Measurements from ENCODE around the gene CRTC3. TPM values are rescaled to one million over a fixed set of nuclear protein-coding genes. Genes with fewer than 3 reads are reported as not detected.

The CRTC3 gene
- total and polyA plus RNA-seq, 2 experiments from 2014 or later: 15.1 to 24.5 TPM

GRCh38 chr15:90594301-90594738 is 64.6 kb downstream of the CRTC3 start:
- Histone ChIP-seq H3K27me3 (no peaks in the 10 kb centered on the region), H3K27ac (no peak overlapping the region), H3K4me1 (ENCODE audit: low read depth) (no peaks in the 10 kb centered on the region), H3K36me3 (no peaks in the 10 kb centered on the region), H3K9me3 (ENCODE audit: low read depth) (no peaks in the 10 kb centered on the region), H3K4me3 (no peak overlapping the region)
- no peak for TF ChIP-seq CTCF (IDR thresholded peaks at IDR 0.05; ENCODE audit: low read depth, low read length)
- DNase-seq (ENCODE audit: low read depth in 1 of 2, low spot score in 1 of 2): no peak

GRCh38 chr15:90595763-90596155 is 66.0 kb downstream of the CRTC3 start:
- Histone ChIP-seq H3K27me3 (no peaks in the 10 kb centered on the region), H3K27ac (no peak overlapping the region), H3K4me3 (no peak overlapping the region), H3K36me3 (no peaks in the 10 kb centered on the region), H3K9me3 (ENCODE audit: low read depth) (no peaks in the 10 kb centered on the region), H3K4me1 (ENCODE audit: low read depth) (no peaks in the 10 kb centered on the region)
- TF ChIP-seq CTCF (IDR thresholded peaks at IDR 0.05; ENCODE audit: low read depth, low read length): no peak
- DNase-seq (ENCODE audit: low read depth in 1 of 2, low spot score in 1 of 2): no peak

- no peak for DNase-seq (ENCODE audit: low read depth in 1 of 2, low spot score in 1 of 2)
These were observed 67.2 kb downstream of the CRTC3 start for GRCh38 chr15:90596943-90597342.

GRCh38 chr15:90597577-90597976 is 67.9 kb downstream of the CRTC3 start:
- TF ChIP-seq CTCF (IDR thresholded peaks at IDR 0.05; ENCODE audit: low read depth, low read length): no peak
- no peak for DNase-seq (ENCODE audit: low read depth in 1 of 2, low spot score in 1 of 2)
- Histone ChIP-seq H3K36me3 (no peaks in the 10 kb centered on the region), H3K4me1 (ENCODE audit: low read depth) (no peaks in the 10 kb centered on the region), H3K9me3 (ENCODE audit: low read depth) (no peaks in the 10 kb centered on the region), H3K27me3 (no peaks in the 10 kb centered on the region), H3K27ac (no peak overlapping the region), H3K4me3 (no peak overlapping the region)

More at GRCh38 chr15:90596943-90597342, 67.2 kb downstream of the CRTC3 start:
- Histone ChIP-seq H3K9me3 (ENCODE audit: low read depth) (no peaks in the 10 kb centered on the region), H3K36me3 (no peaks in the 10 kb centered on the region), H3K27me3 (no peaks in the 10 kb centered on the region), H3K4me1 (ENCODE audit: low read depth) (no peaks in the 10 kb centered on the region), H3K4me3 (no peak overlapping the region), H3K27ac (no peak overlapping the region)
- no peak for TF ChIP-seq CTCF (IDR thresholded peaks at IDR 0.05; ENCODE audit: low read depth, low read length)

- peak in 1 of 2 donors; percentile 16 for DNase-seq (ENCODE audit: low read depth in 1 of 2, low spot score in 1 of 2)
- TF ChIP-seq CTCF (IDR thresholded peaks at IDR 0.05; ENCODE audit: low read depth, low read length): no peak
- H3K27ac ChIP-seq: no peak overlapping the region
These were observed 68.4 kb downstream of the CRTC3 start for GRCh38 chr15:90598031-90598577.

More at GRCh38 chr15:90598031-90598577, 68.4 kb downstream of the CRTC3 start:
- H3K36me3 ChIP-seq: no peaks in the 10 kb centered on the region
- H3K27me3 ChIP-seq: no peaks in the 10 kb centered on the region
- no peaks in the 10 kb centered on the region for H3K9me3 ChIP-seq (ENCODE audit: low read depth)
- H3K4me1 ChIP-seq (ENCODE audit: low read depth): no peaks in the 10 kb centered on the region
- H3K4me3 ChIP-seq: no peak overlapping the region
